G401 (cell line): Measurements from ENCODE around the gene SEBOX. TPM values are rescaled to one million over a fixed set of nuclear protein-coding genes. Genes with fewer than 3 reads are reported as not detected.

Experiments
- DNase-seq: peaks from one replicate; pipeline ENCODE4 v3.0.0-alpha.2; 2015; ENCODE audit warnings: low spot score
- in situ Hi-C: cut with HindIII; loops from 2 replicates; pipeline ENCODE4 v1.10.0; 2016; ENCODE audit warnings: low sequenced_read_pairs, mixed read lengths
- total RNA-seq: library from RNA; depleted of rRNA; stranded (reverse); fragments of >200 nt; shearing (Covaris generic); gene quantifications from 2 replicates; pipeline ENCODE4 v1.2.3, GENCODE V29; 2014

SEBOX gene
- total RNA-seq, 1 experiment from 2014 or later = not detected

DNA sequence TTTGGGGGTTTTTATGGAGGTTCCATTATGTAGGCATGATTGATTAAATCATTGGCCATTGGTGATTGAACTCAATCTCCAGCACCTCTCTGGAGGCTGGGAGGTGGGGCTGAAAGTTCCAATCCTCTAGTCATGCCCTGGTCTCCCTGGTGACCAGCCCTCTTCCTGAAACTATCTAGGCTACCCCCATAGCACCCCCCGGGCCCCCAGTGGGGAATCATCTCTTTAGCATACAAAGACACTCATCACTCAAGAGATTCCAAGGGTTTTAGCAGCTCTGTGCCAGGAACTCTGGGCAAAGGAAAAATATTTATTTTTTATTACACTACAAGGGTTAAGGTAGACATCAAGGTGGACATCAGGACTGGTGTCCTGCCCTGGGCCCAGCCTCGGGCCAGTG lies 30.4 kb upstream of the SEBOX start:
- in situ Hi-C loops = no loop called here
- DNase-seq = no peak

DNA sequence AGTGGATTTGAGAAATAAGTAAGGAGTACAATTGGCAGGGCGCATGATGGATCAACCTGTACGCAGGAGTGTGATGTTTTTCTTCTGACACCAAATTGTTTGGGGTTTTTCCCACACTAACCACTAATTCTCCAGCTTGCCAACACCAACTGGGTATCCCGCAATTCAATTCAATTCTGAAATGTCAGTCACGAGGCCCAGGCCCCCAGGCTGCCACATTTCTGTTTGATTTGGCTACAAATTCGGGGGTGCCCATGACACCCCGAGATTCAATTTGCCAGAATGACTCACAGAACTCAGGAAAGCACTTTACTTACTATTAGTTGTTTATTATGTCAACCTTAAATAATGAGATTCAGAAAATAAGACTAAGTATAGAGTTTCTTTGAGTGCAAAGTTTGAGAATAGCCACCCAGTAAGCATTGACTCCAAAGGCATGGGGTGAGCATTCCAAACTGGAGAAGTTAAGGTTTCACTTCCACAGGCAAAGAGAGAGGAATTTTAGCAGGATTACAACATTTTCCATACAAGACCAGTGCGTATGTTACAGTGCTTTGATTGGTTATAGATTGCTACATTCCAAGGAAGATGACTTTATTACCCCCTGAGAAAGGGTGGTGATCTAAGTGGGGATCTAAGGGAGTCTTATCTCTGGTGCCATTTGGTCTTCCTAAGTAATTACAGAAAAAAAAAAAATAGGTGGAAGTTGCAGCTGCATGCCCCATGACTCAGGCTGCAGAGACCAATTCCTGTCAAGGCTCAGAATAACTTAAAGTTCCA lies 29.5 kb upstream of the SEBOX start:
- no peak for DNase-seq
- in situ Hi-C loops = no loop called here

DNA sequence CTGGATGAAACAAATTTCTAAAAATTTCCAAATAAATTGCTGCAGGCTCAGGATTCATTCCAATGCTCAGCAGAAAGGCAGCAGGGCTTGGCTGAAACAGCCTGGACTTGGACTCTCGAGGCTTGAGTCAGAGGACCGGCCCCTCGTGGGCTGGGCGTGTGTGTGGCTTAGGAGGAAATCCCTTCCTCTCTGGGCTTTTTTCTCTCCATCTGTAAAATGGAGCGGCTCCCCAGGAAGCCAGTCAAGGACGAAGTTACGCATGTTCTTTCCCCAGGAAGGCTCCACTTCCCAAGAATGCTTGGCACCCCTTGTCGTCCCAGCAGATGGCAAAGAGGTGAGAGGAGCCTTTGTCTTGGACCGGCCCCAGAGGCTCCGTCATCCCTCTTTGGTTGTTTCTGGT lies 27.5 kb upstream of the SEBOX start:
- DNase-seq = peak; percentile 75
- in situ Hi-C loops = no loop called here

DNA sequence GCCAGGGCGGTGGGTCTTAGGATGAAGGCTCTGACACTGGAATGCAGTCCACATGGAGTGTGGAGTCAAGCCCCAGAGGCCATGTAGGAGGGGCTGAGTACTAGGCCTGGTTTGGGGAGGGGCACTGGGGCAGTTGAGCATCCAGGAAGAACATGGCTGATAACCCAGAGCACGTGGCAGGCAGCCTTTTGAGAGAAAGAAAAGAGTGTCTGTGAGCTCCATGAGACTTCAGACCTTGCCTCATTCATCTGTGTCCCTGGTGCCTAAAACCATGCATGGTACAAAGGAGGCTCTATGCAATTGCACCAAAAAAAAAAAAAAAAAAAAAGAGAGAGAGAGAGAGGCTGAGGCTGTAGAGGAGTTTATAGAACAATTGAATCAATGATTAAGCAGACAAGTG lies 26.4 kb upstream of the SEBOX start:
- DNase-seq = no peak
- in situ Hi-C loops = no loop called here

DNA sequence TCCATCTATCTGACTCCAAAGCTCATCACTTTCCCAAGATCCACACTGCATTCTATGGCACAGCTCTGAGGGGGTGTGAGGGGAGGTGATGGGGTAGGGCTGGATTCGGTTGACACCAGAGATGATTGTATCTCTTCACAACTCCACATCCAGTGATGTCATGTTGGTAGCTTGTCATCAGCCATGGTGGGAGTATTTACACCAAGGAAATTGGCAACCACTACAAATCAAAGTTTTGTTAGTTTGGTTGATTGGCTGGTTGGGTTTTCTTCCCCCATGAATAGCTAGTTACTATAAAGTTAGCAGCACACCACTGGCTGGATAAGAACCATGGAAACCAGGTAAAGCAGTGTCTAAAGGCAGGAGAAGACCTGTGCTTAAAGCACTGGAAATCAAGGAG lies 26.0 kb upstream of the SEBOX start:
- DNase-seq = no peak
- in situ Hi-C loops = no loop called here

DNA sequence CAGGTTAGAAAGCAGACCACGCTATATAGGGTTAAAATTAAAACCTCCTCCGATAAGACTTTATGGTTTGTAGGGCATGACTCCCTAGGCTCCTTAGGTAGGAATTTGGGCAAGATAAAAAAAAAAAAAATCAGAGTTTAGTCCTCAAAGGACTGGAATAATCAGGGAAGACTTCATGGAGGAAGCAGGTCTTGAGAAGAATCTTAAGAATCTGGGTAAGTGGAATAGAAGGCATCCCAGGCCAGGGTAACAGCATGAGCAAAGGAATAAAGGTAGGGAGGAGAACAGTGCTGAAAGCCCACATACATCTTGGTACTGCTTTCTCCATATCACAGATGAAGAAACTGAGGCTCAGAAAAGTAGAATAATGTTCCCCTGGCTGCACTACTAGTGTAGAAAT lies 25.6 kb upstream of the SEBOX start:
- DNase-seq = no peak
- in situ Hi-C loops = no loop called here

GRCh38 chr17:28390141-28390540 lies 25.1 kb upstream of the SEBOX start:
- in situ Hi-C loops = no loop called here
- DNase-seq = no peak

DNA sequence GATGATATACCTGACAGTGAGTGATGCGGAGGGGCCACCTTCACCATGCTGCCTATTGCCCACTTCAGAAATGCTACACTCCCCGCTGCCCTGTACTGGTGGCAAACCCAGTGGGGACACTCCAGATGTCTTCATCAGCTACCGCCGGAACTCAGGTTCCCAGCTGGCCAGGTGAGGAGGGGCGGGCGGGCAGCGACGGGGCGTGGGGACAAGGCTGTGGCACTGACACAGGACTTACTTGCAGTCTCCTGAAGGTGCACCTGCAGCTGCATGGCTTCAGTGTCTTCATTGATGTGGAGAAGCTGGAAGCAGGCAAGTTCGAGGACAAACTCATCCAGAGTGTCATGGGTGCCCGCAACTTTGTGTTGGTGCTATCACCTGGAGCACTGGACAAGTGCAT lies 23.1 kb upstream of the SEBOX start:
- DNase-seq = no peak
- in situ Hi-C loops = no loop called here

- in situ Hi-C loops = no loop called here
Observed at GRCh38 chr17:28386391-28386790, 21.4 kb upstream of the SEBOX start.

GRCh38 chr17:28385406-28385805 lies 20.4 kb upstream of the SEBOX start:
- no peak for DNase-seq
- in situ Hi-C loops = no loop called here

More at GRCh38 chr17:28386391-28386790, 21.4 kb upstream of the SEBOX start:
- no peak for DNase-seq

DNA sequence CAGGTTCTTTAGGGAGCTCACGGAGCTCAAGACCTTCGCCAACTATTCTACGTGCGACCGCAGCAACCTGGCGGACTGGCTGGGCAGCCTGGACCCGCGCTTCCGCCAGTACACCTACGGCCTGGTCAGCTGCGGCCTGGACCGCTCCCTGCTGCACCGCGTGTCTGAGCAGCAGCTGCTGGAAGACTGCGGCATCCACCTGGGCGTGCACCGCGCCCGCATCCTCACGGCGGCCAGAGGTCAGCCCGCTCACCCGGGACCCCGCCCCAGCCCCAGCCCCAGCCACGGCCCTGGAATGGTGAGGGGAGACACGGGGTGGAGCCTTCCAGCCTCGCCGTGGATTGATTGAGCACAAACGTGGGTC lies 20.0 kb upstream of the SEBOX start:
- in situ Hi-C loops = no loop called here
- DNase-seq = no peak

- in situ Hi-C loops = no loop called here
- DNase-seq = no peak
Observed at GRCh38 chr17:28384281-28385036, 19.5 kb upstream of the SEBOX start.

DNA sequence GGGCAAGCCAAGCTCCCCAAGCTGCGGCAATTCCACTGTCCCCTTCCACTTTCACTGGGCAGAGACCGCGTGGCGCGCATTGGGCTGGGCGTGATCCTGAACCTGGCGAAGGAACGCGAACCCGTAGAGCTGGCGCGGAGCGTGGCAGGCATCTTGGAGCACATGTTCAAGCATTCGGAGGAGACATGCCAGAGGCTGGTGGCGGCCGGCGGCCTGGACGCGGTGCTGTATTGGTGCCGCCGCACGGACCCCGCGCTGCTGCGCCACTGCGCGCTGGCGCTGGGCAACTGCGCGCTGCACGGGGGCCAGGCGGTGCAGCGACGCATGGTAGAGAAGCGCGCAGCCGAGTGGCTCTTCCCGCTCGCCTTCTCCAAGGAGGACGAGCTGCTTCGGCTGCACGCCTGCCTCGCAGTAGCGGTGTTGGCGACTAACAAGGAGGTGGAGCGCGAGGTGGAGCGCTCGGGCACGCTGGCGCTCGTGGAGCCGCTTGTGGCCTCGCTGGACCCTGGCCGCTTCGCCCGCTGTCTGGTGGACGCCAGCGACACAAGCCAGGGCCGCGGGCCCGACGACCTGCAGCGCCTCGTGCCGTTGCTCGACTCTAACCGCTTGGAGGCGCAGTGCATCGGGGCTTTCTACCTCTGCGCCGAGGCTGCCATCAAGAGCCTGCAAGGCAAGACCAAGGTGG lies 16.3 kb upstream of the SEBOX start:
- DNase-seq = peak; percentile 61
- in situ Hi-C loops = no loop called here

GRCh38 chr17:28379814-28380801 lies 15.1 kb upstream of the SEBOX start:
- DNase-seq = no peak
- in situ Hi-C loops = no loop called here

- no peak for DNase-seq
- in situ Hi-C loops = no loop called here
Observed at GRCh38 chr17:28372945-28373274, 7.9 kb upstream of the SEBOX start.

GRCh38 chr17:28372203-28372944 lies 7.4 kb upstream of the SEBOX start:
- in situ Hi-C loops = no loop called here
- peak; percentile 54 for DNase-seq

DNA sequence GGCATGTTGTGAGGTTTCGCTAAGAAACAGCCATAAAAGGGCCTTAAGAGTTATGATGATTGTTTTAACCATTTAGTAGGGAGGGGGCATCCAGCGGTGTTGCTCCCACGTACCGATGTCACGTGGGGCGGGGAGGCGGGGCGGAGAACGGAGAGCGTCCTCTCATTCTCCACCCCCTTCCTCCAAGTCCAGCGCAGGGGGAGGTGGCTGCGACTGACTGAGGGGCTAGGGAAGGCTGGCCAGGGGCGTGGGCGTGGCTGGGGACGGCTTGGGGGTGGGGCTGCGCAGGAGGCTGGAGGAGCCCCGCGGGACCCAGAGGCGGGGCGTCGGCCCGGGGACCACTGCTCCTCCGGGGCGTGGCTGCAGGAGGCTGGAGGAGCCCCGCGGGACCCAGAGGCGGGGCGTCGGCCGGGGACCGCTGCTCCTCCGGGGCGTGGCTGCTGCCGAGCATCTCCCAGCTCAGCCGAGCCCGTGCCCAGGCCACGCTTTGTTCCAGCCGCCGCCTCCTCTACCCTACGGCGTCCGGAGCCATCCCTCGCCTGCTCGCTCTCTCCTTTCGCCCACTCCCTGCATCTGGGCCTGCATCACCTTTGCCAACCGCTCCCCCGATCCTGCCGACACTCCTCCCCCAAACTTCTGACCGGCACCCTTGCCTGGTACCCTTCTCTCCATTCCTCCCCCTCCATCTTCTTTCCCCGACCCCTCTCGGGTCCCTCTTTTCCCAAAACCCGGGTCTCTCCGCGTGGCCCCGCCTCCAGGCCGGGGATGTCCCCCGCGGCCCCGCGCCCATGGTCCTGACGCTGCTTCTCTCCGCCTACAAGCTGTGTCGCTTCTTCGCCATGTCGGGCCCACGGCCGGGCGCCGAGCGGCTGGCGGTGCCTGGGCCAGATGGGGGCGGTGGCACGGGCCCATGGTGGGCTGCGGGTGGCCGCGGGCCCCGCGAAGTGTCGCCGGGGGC lies 6.5 kb upstream of the SEBOX start, which contains the start of gene SARM1:
Gene SARM1, plus strand, starts transcription at position 450 of the 958 bp plus-strand sequence. Its CDS starts 339 bp downstream, at position 789.
- in situ Hi-C loops = no loop called here
- DNase-seq = peak; percentile 90
